Trophoblast cell (in vitro differentiated cells and primary cell): ENCODE data around the gene IFNA13.

ENCODE experiments used
- DNase-seq, 2 donors: peaks; one replicate each; pipeline ENCODE4 v3.0.0-alpha.2; 2016
- H2AFZ ChIP-seq: 2 replicates; pipeline ENCODE4 v1.6.1; 2013; ENCODE audit warnings: low read length, moderate library complexity, mild to moderate bottlenecking; ENCODE audit not compliant: insufficient read depth, poor library complexity
- H2AK5ac ChIP-seq: 2 replicates; pipeline ENCODE4 v1.6.1; 2013; ENCODE audit warnings: mild to moderate bottlenecking, low read length
- H2BK120ac ChIP-seq: 2 replicates; pipeline ENCODE4 v1.6.1; 2013; ENCODE audit warnings: low read length, mild to moderate bottlenecking, moderate library complexity; ENCODE audit not compliant: insufficient read depth, poor library complexity
- H2BK12ac ChIP-seq: 2 replicates; pipeline ENCODE4 v1.6.1; 2013; ENCODE audit warnings: mild to moderate bottlenecking, low read length, moderate library complexity
- H2BK5ac ChIP-seq: 2 replicates; pipeline ENCODE4 v1.6.1; 2013; ENCODE audit warnings: low read length, low read depth, moderate library complexity, mild to moderate bottlenecking; ENCODE audit not compliant: poor library complexity
- H3K14ac ChIP-seq: 2 replicates; pipeline ENCODE4 v1.6.1; 2013; ENCODE audit warnings: mild to moderate bottlenecking, low read length
- H3K18ac ChIP-seq: 2 replicates; pipeline ENCODE4 v1.6.1; 2013; ENCODE audit warnings: mild to moderate bottlenecking, low read length
- H3K23ac ChIP-seq: 2 replicates; pipeline ENCODE4 v1.6.1; 2013; ENCODE audit warnings: low read length
- H3K27ac ChIP-seq: 2 replicates; pipeline ENCODE4 v1.5.1; 2013; ENCODE audit warnings: low read depth, mild to moderate bottlenecking, inconsistent platforms, low read length, moderate library complexity
- H3K27me3 ChIP-seq: 2 replicates; pipeline ENCODE4 v1.6.1; 2013; ENCODE audit warnings: inconsistent platforms, mild to moderate bottlenecking, low read length, moderate library complexity; ENCODE audit not compliant: insufficient read depth
- H3K36me3 ChIP-seq, 2 experiments: 1 replicate in 1 of 2; 2 replicates in 1 of 2; pipeline ENCODE4 v1.6.1; 2013; ENCODE audit warnings: low read length in 2 of 2, mild to moderate bottlenecking in 2 of 2, moderate library complexity in 1 of 2; ENCODE audit not compliant: insufficient read depth in 2 of 2, control insufficient read depth in 1 of 2
- H3K4ac ChIP-seq: 2 replicates; pipeline ENCODE4 v1.6.1; 2013; ENCODE audit warnings: low read depth, mild to moderate bottlenecking, low read length, moderate library complexity
- H3K4me1 ChIP-seq, 2 experiments: 1 replicate in 1 of 2; 2 replicates in 1 of 2; pipeline ENCODE4 v1.6.1; 2013; ENCODE audit warnings: low read length in 2 of 2, mild to moderate bottlenecking in 2 of 2, moderate library complexity in 1 of 2; ENCODE audit not compliant: insufficient read depth in 2 of 2, control insufficient read depth in 1 of 2
- H3K4me2 ChIP-seq: 2 replicates; pipeline ENCODE4 v1.6.1; 2013; ENCODE audit warnings: inconsistent platforms, mild to moderate bottlenecking, low read length, moderate library complexity
- H3K4me3 ChIP-seq: 2 replicates; pipeline ENCODE4 v1.5.1; 2013; ENCODE audit warnings: mild to moderate bottlenecking, low read depth, low read length, inconsistent platforms
- H3K79me1 ChIP-seq: one replicate; pipeline ENCODE4 v1.6.1; 2013; ENCODE audit warnings: low read length
- H3K79me2 ChIP-seq: 2 replicates; pipeline ENCODE4 v1.6.1; 2013; ENCODE audit warnings: low read length, mild to moderate bottlenecking; ENCODE audit not compliant: control insufficient read depth, insufficient read depth, poor library complexity
- H3K9ac ChIP-seq: 2 replicates; pipeline ENCODE4 v1.6.1; 2013; ENCODE audit warnings: mild to moderate bottlenecking, low read length
- H3K9me3 ChIP-seq: 2 replicates; pipeline ENCODE4 v1.6.1; 2013; ENCODE audit warnings: low read depth, mild to moderate bottlenecking, control low read depth, inconsistent platforms, low read length; ENCODE audit not compliant: insufficient read depth
- H4K12ac ChIP-seq: 2 replicates; pipeline ENCODE4 v1.6.1; 2013; ENCODE audit warnings: low read depth, mild to moderate bottlenecking, low read length, moderate library complexity
- H4K8ac ChIP-seq: 2 replicates; pipeline ENCODE4 v1.6.1; 2013; ENCODE audit warnings: low read depth, mild to moderate bottlenecking, low read length, moderate library complexity
- H4K91ac ChIP-seq: one replicate; pipeline ENCODE4 v1.6.1; 2013; ENCODE audit warnings: low read depth, mild to moderate bottlenecking, low read length, moderate library complexity
- WGBS: extraction: QIAGEN DNeasy Blood & Tissue Kit; methylation state at CpG from one replicate; pipeline ENCODE4 v1.1.7; 2013; ENCODE audit warnings: missing lambda C conversion rate; ENCODE audit not compliant: insufficient read length, insufficient coverage; ENCODE audit errors: extremely low coverage; 5-methylcytosine and 5-hydroxymethylcytosine counted together

IFNA13 gene

DNA sequence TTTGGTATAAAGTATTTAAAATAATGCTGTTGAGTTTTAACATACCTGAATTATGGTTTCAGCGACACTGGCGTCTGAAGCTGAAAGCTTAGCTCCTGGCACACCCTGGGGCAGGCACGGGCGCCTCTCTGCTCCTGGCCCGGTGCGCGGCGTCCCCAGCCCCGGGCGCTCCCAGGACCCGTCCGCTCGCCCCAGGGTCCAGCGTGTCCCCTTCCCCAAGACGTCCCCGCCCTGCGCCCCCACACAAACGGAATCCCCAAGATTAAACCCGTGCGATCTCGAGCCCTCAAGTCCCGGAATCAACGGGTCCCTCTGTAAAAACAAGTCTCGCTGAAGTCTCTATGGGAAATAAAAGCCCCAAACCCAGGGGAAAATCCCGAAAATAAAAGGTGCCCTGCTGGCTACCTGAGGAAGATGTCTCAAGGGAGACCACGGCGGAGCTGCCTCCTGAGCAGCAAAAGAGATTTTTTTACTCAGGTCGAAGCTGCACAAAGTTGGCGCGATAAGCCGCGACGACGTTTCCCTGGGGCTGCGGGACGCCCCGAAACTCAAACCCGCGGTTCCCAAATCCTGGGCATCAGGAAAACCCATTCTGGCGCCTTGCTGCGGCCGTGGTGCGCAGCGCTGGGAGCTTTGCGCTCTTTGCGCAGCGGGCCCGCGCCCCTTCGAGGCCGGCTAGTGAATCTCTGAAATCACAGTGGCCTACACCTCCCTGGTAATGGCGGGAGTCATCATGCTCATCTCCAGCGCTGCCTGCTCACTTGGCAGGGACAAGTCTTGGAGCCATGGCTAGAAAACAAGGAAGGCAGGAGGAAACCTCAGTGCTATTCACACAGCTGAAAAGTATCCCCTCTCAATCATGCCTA lies 34.8 kb upstream of the IFNA13 start:
- Histone ChIP-seq H3K14ac (no peak overlapping the region), H3K4me1 (no peaks in the 10 kb centered on the region), H3K79me2 (no peaks in the 10 kb centered on the region), H2BK5ac (no peak overlapping the region), H3K4me2 (peak overlapping the region; percentile 85), H2BK12ac (no peak overlapping the region), H3K18ac (no peak overlapping the region), H3K9ac (no peak overlapping the region), H2BK120ac (no peak overlapping the region), H3K9me3 (no peaks in the 10 kb centered on the region), H4K8ac (peak overlapping the region; percentile 9), H3K23ac (no peak overlapping the region), H4K12ac (no peak overlapping the region), H2AK5ac (no peak overlapping the region), H3K27ac (no peak overlapping the region), H3K4me3 (peak overlapping the region; percentile 61), H4K91ac (no peak overlapping the region), H3K4ac (no peak overlapping the region), H2AFZ (peak overlapping the region; percentile 56), H3K36me3 (no peaks in the 10 kb centered on the region), H3K27me3 (no peaks in the 10 kb centered on the region), H3K79me1 (no peaks in the 10 kb centered on the region)
- WGBS, result no CpG with 5 or more reads among the region's 53 CpGs
- DNase-seq, result peak in 1 of 2 donors; percentile 15

DNA sequence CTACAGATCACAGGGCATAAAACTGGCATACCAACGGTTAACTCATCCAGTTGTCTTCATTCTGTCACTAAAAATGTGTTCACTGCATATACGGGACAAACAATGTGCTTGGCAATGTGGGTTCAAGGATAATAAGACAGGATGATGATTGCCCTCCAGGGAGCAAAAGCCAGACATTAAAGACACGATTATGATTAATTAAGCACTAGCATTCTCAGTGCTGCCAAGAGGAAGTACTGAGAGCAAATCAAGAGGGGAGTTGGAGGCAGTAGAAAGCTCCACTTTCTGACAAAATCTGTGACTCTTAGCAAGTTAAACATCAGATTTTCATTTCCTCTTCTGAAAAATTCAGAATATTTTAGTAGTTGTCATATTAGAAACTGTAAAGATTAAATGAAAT lies 32.1 kb upstream of the IFNA13 start:
- Histone ChIP-seq H2AFZ (no peak overlapping the region), H4K12ac (no peak overlapping the region), H3K18ac (no peak overlapping the region)

DNA sequence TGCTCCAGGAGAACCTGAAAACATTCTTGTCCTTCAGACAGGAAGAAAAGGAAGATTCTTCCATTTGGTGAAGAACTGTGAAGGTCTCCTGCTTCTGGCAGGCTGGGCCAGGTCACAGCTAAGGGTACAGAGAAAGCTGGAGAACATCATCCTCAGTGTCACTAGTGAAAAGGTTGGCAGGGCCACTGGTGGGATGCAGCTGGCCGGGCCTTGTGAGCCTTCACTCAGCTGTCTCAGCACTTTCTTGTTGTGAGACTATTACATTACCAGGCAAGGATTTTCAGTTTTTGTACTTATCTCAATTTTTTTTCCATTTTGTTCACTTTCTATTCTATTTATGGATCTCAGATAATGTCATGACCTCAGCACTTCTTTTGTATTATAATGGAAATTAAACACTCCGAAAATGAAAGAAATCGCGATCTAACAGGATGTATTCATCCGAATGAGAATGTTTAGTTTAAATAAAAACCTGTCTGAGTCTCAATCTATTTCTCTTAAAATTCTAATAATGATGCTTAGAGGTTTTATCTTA lies 31.2 kb upstream of the IFNA13 start:
- DNase-seq, result no peak
- H2AFZ ChIP-seq, result no peak overlapping the region
- no peak overlapping the region for H4K12ac ChIP-seq
- no peaks in the 10 kb centered on the region for H3K36me3 ChIP-seq
- no peaks in the 10 kb centered on the region for H3K27me3 ChIP-seq
- WGBS, result no CpG with 5 or more reads among the region's 5 CpGs
- no peak overlapping the region for H3K27ac ChIP-seq
- no peak overlapping the region for H3K4me3 ChIP-seq
- no peak overlapping the region for H3K18ac ChIP-seq
- no peak overlapping the region for H3K14ac ChIP-seq
- no peak overlapping the region for H2BK5ac ChIP-seq
- H3K9ac ChIP-seq, result no peak overlapping the region
- H4K91ac ChIP-seq, result no peak overlapping the region
- H3K79me2 ChIP-seq, result no peaks in the 10 kb centered on the region
- no peak overlapping the region for H2AK5ac ChIP-seq
- no peak overlapping the region for H4K8ac ChIP-seq
- no peak overlapping the region for H3K4me2 ChIP-seq
- no peak overlapping the region for H3K4ac ChIP-seq
- no peaks in the 10 kb centered on the region for H3K4me1 ChIP-seq
- no peak overlapping the region for H3K23ac ChIP-seq
- no peaks in the 10 kb centered on the region for H3K9me3 ChIP-seq
- no peaks in the 10 kb centered on the region for H3K79me1 ChIP-seq
- no peak overlapping the region for H2BK12ac ChIP-seq
- H2BK120ac ChIP-seq, result no peak overlapping the region

More for the DNA sequence above, 32.1 kb upstream of the IFNA13 start:
- no peaks in the 10 kb centered on the region for H3K36me3 ChIP-seq
- no peak overlapping the region for H3K27ac ChIP-seq
- H3K4ac ChIP-seq, result no peak overlapping the region
- no CpG with 5 or more reads among the region's 3 CpGs for WGBS
- no peak overlapping the region for H3K14ac ChIP-seq
- no peaks in the 10 kb centered on the region for H3K79me1 ChIP-seq
- H3K27me3 ChIP-seq, result no peaks in the 10 kb centered on the region
- H3K9ac ChIP-seq, result no peak overlapping the region
- H3K23ac ChIP-seq, result no peak overlapping the region
- H3K4me2 ChIP-seq, result no peak overlapping the region
- no peaks in the 10 kb centered on the region for H3K4me1 ChIP-seq
- H2BK12ac ChIP-seq, result no peak overlapping the region
- H3K4me3 ChIP-seq, result no peak overlapping the region
- no peaks in the 10 kb centered on the region for H3K79me2 ChIP-seq
- no peak overlapping the region for H4K91ac ChIP-seq
- no peak overlapping the region for H2AK5ac ChIP-seq
- H2BK5ac ChIP-seq, result no peak overlapping the region
- DNase-seq, result no peak
- no peaks in the 10 kb centered on the region for H3K9me3 ChIP-seq
- H2BK120ac ChIP-seq, result no peak overlapping the region
- H4K8ac ChIP-seq, result no peak overlapping the region

DNA sequence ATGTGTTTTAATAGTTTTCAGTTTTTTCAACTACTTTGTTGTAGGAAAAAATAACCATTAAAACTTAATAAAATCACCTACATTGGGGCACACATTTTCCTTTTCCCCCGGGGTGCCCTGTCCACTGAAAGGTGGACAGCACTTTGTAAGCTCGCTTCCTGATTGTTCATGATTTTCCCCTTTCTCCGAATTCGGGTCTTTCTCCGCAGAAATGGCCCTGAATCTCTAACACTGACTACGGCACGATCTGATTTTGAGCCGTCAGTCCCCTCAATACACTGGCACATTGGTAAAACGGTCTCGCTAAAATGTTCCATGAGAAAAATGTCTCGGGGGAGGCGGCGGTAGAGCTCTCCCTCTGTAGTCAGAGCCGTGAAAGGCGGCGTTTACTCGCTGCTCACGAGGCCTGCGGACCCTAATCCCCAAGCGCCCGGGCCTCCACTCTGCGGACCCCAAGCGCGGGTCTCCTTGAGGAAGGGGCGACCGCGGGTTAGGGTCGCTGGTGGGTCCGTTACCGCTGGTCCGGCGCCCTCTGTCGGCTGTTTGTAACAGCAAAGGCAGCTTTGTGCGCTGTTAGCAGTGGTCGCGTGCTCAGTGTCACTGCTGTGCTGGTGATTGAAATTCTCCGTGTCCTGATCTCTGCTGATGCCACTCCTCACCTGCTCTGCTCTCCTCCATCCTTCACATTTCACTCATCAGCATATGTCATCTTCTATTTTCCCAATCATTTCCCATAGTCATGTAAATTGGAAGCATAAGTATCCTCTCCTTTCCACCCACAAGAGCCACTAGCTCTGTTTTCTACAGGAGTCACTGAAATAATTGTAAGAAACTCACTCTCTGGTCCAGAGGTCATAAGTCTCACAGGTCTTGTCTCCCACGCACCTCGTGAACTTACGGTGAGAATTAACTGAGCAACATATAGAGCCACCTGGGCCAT lies 28.2 kb upstream of the IFNA13 start:
- no peaks in the 10 kb centered on the region for H3K27me3 ChIP-seq
- no peak overlapping the region for H2BK12ac ChIP-seq
- no peak overlapping the region for H3K27ac ChIP-seq
- peak overlapping the region; percentile 4 for H4K12ac ChIP-seq
- H4K8ac ChIP-seq, result peak overlapping the region; percentile 69
- H3K4me2 ChIP-seq, result peak overlapping the region; percentile 86
- no peaks in the 10 kb centered on the region for H3K36me3 ChIP-seq
- H2AK5ac ChIP-seq, result no peak overlapping the region
- H2BK120ac ChIP-seq, result no peak overlapping the region
- peak overlapping the region; percentile 68 for H2AFZ ChIP-seq
- peak overlapping the region; percentile 24 for H3K9ac ChIP-seq
- H3K79me1 ChIP-seq, result no peaks in the 10 kb centered on the region
- no peak overlapping the region for H4K91ac ChIP-seq
- no peaks in the 10 kb centered on the region for H3K4me1 ChIP-seq
- no peak overlapping the region for H2BK5ac ChIP-seq
- H3K14ac ChIP-seq, result no peak overlapping the region
- DNase-seq, result peak; percentile 17 to 55
- no CpG with 5 or more reads among the region's 40 CpGs for WGBS
- H3K4me3 ChIP-seq, result peak overlapping the region; percentile 72
- H3K23ac ChIP-seq, result no peak overlapping the region
- H3K9me3 ChIP-seq, result no peaks in the 10 kb centered on the region
- H3K18ac ChIP-seq, result no peak overlapping the region
- no peak overlapping the region for H3K4ac ChIP-seq
- H3K79me2 ChIP-seq, result no peaks in the 10 kb centered on the region
